NCI-H345 treated with DMSO at 0.1 percent for 48 hours (cell line): ENCODE results near the gene ANKRD37.
"Not testable (repeated sequence)": the region's sequence is repeated elsewhere in the genome, so short reads cannot be mapped to it uniquely, and the experiment has no call there.

Source experiments
- DNase-seq: peaks from one replicate; lab custom pipeline; 2025; ENCODE audit not compliant: unreplicated experiment; lab: John Stamatoyannopoulos, UW

The ANKRD37 gene

GRCh38 chr4:185396724-185397385 lies at the start of gene ANKRD37:
Gene ANKRD37 (plus strand): TSS chr4:185396841. CDS start chr4:185396924, 83 bp downstream.
- DNase-seq = no peak

GRCh38 chr4:185346975-185347601 lies 49.6 kb upstream of the ANKRD37 start:
- no peak for DNase-seq

GRCh38 chr4:185351691-185352090 lies 45.0 kb upstream of the ANKRD37 start:
- DNase-seq = no peak

- DNase-seq = no peak
These were observed 44.4 kb upstream of the ANKRD37 start for GRCh38 chr4:185352202-185352601.

GRCh38 chr4:185352741-185353140 lies 43.9 kb upstream of the ANKRD37 start:
- no peak for DNase-seq

- no peak for DNase-seq
These were observed 39.4 kb upstream of the ANKRD37 start for GRCh38 chr4:185357211-185357610.

GRCh38 chr4:185357733-185358440 lies 38.8 kb upstream of the ANKRD37 start:
- DNase-seq = no peak

GRCh38 chr4:185358514-185358913 lies 38.1 kb upstream of the ANKRD37 start:
- DNase-seq = no peak

GRCh38 chr4:185358959-185359358 lies 37.7 kb upstream of the ANKRD37 start:
- DNase-seq = no peak

GRCh38 chr4:185359767-185360446 lies 36.7 kb upstream of the ANKRD37 start:
- no peak for DNase-seq

GRCh38 chr4:185361872-185362271 lies 34.8 kb upstream of the ANKRD37 start:
- DNase-seq = no peak

GRCh38 chr4:185362570-185362969 lies 34.1 kb upstream of the ANKRD37 start:
- not testable (repeated sequence) for DNase-seq

GRCh38 chr4:185363251-185363650 lies 33.4 kb upstream of the ANKRD37 start:
- DNase-seq = no peak

GRCh38 chr4:185364886-185365285 lies 31.8 kb upstream of the ANKRD37 start:
- DNase-seq = no peak

GRCh38 chr4:185369731-185370130 lies 26.9 kb upstream of the ANKRD37 start:
- DNase-seq = no peak

GRCh38 chr4:185370268-185370949 lies 26.2 kb upstream of the ANKRD37 start:
- no peak for DNase-seq

GRCh38 chr4:185371702-185372101 lies 24.9 kb upstream of the ANKRD37 start:
- no peak for DNase-seq

GRCh38 chr4:185374027-185374426 lies 22.6 kb upstream of the ANKRD37 start:
- DNase-seq = no peak

GRCh38 chr4:185374573-185374972 lies 22.1 kb upstream of the ANKRD37 start:
- DNase-seq = no peak

- no peak for DNase-seq
These were observed 18.4 kb upstream of the ANKRD37 start for GRCh38 chr4:185378264-185378663.
